HG02884 (cell line): ENCODE results near the gene ACTR10.
A peak's percentile ranks its signal among the peaks of the same experiment; 100 is the strongest.
"Not testable (repeated sequence)": the region's sequence is repeated elsewhere in the genome, so short reads cannot be mapped to it uniquely, and the experiment has no call there.

Experiments used
- ATAC-seq: cut with Tn5 transposase; IDR thresholded peaks from one replicate; pipeline ENCODE4 v1.9.1; 2021; ENCODE audit warnings: mild to moderate bottlenecking, moderate library complexity; ENCODE audit not compliant: unreplicated experiment

ACTR10 gene

GRCh38 chr14:58215191-58215914 lies 15.4 kb downstream of the ACTR10 start:
- ATAC-seq: no peak

- ATAC-seq: no peak
Observed at GRCh38 chr14:58216544-58216943, 16.6 kb downstream of the ACTR10 start.

- no peak for ATAC-seq
Observed at GRCh38 chr14:58227096-58227819, 27.3 kb downstream of the ACTR10 start.

GRCh38 chr14:58238252-58239243 lies 38.6 kb downstream of the ACTR10 start:
- ATAC-seq: no peak

GRCh38 chr14:58239244-58240195 lies 39.6 kb downstream of the ACTR10 start:
- ATAC-seq: no peak

GRCh38 chr14:58243790-58244555 lies 44.0 kb downstream of the ACTR10 start:
- peak; percentile 35 for ATAC-seq

- peak; percentile 87 for ATAC-seq
Observed at GRCh38 chr14:58244556-58245387, 44.8 kb downstream of the ACTR10 start, which contains the start of gene PSMA3. PSMA3 (plus strand) TSS chr14:58244843; CDS start chr14:58244921, 78 bp downstream.

GRCh38 chr14:58245562-58245961 lies 45.6 kb downstream of the ACTR10 start:
- ATAC-seq: no peak

- no peak for ATAC-seq
Observed at GRCh38 chr14:58249611-58250010, 49.7 kb downstream of the ACTR10 start.

GRCh38 chr14:58258156-58258555 lies 58.2 kb downstream of the ACTR10 start:
- no peak for ATAC-seq

GRCh38 chr14:58262005-58262404 lies 62.1 kb downstream of the ACTR10 start:
- ATAC-seq: not testable (repeated sequence)

GRCh38 chr14:58265401-58265800 lies 65.5 kb downstream of the ACTR10 start:
- ATAC-seq: no peak

- ATAC-seq: no peak
Observed at GRCh38 chr14:58270628-58271027, 70.7 kb downstream of the ACTR10 start.

GRCh38 chr14:58272588-58273372 lies 72.8 kb downstream of the ACTR10 start:
- no peak for ATAC-seq

- ATAC-seq: no peak
Observed at GRCh38 chr14:58274881-58275280, 74.9 kb downstream of the ACTR10 start.

- ATAC-seq: no peak
Observed at GRCh38 chr14:58275527-58276190, 75.7 kb downstream of the ACTR10 start.

- no peak for ATAC-seq
Observed at GRCh38 chr14:58276208-58276607, 76.3 kb downstream of the ACTR10 start.
